OCI-LY1 (cell line): Measurements from ENCODE around the gene DIRAS1.

Source experiments
- H2AFZ ChIP-seq: fragments of 200-600 bp; sonication (generic), shearing (Covaris generic); 2 replicates; pipeline ENCODE4 v1.6.0; 2014; ENCODE audit warnings: antibody characterized with exemption, mild to moderate bottlenecking, low read length
- H3F3A ChIP-seq: fragments of 200-600 bp; sonication (generic), shearing (Covaris generic); 2 replicates; pipeline ENCODE4 v1.6.0; 2014; ENCODE audit warnings: mild to moderate bottlenecking, antibody characterized with exemption, low read length, moderate library complexity; ENCODE audit not compliant: insufficient read depth
- H3K27ac ChIP-seq: fragments of 200-600 bp; sonication (generic); 2 replicates; pipeline ENCODE4 v1.5.1; 2014; ENCODE audit warnings: low read length, mixed run types, mild to moderate bottlenecking, low read depth; ENCODE audit not compliant: poor library complexity, severe bottlenecking
- H3K27me3 ChIP-seq: fragments of 200-600 bp; sonication (generic); 2 replicates; pipeline ENCODE4 v1.6.0; 2014; ENCODE audit warnings: antibody characterized with exemption, mild to moderate bottlenecking, low read length, moderate library complexity; ENCODE audit not compliant: insufficient read depth
- H3K36me3 ChIP-seq: fragments of 200-600 bp; sonication (generic); 2 replicates; pipeline ENCODE4 v1.6.1; 2014; ENCODE audit warnings: mild to moderate bottlenecking, antibody characterized with exemption, low read length, moderate library complexity, mixed read lengths; ENCODE audit not compliant: insufficient read depth
- H3K4me1 ChIP-seq: fragments of 200-600 bp; sonication (generic); 2 replicates; pipeline ENCODE4 v1.5.1; 2014; ENCODE audit warnings: mild to moderate bottlenecking, low read length, moderate library complexity; ENCODE audit not compliant: insufficient read depth, severe bottlenecking
- H3K4me2 ChIP-seq: fragments of 200-600 bp; sonication (generic), shearing (Covaris generic); 2 replicates; pipeline ENCODE4 v1.6.1; 2014; ENCODE audit warnings: low read length
- H3K4me3 ChIP-seq: fragments of 200-600 bp; sonication (generic); 2 replicates; pipeline ENCODE4 v1.5.1; 2014; ENCODE audit warnings: low read length, low read depth, mild to moderate bottlenecking, mixed read lengths; ENCODE audit not compliant: poor library complexity, severe bottlenecking
- H3K79me2 ChIP-seq: fragments of 200-600 bp; shearing (Covaris generic); 2 replicates; pipeline ENCODE4 v1.6.1; 2016; ENCODE audit warnings: mixed run types, low read length, mixed read lengths; ENCODE audit not compliant: insufficient read depth
- H3K9ac ChIP-seq: fragments of 200-600 bp; sonication (generic), shearing (Covaris generic); 2 replicates; pipeline ENCODE4 v1.6.1; 2014; ENCODE audit warnings: mild to moderate bottlenecking, low read length, mixed read lengths
- H3K9me2 ChIP-seq: fragments of 200-600 bp; sonication (generic), shearing (Covaris generic); 2 replicates; pipeline ENCODE4 v1.6.1; 2014; ENCODE audit warnings: low read depth, mild to moderate bottlenecking, low read length, mixed read lengths
- H3K9me3 ChIP-seq: fragments of 200-600 bp; shearing (Covaris generic); 2 replicates; pipeline ENCODE4 v1.6.1; 2014; ENCODE audit warnings: low read length, mixed read lengths
- H4K20me1 ChIP-seq: fragments of 200-600 bp; sonication (generic), shearing (Covaris generic); 2 replicates; pipeline ENCODE4 v1.6.0; 2016; ENCODE audit warnings: mild to moderate bottlenecking, low read length; ENCODE audit not compliant: insufficient read depth
- CTCF ChIP-seq: fragments of 200-600 bp; sonication (generic), shearing (Covaris generic); IDR thresholded peaks from 2 replicates; pipeline ENCODE4 v1.5.1; 2017; ENCODE audit warnings: mild to moderate bottlenecking, antibody characterized with exemption, low read length, moderate library complexity, mixed read lengths
- EZH2 ChIP-seq: fragments of 200-600 bp; sonication (generic), shearing (Covaris generic); IDR thresholded peaks from 2 replicates; pipeline ENCODE4 v1.8.0; 2017; ENCODE audit warnings: borderline replicate concordance, mixed run types, mild to moderate bottlenecking, antibody characterized with exemption, low read length, moderate library complexity, mixed read lengths

Gene DIRAS1

GRCh38 chr19:2676823-2677222 lies 44.3 kb downstream of the DIRAS1 start:
- no peak overlapping the region for H3K4me2 ChIP-seq

GRCh38 chr19:2675892-2676291 lies 45.3 kb downstream of the DIRAS1 start:
- TF ChIP-seq CTCF (no peak), EZH2 (no peak)
- no peaks in the 10 kb centered on the region for H4K20me1 ChIP-seq

More at GRCh38 chr19:2676823-2677222, 44.3 kb downstream of the DIRAS1 start:
- Histone ChIP-seq H3K9me3 (peaks cover 4% of the 10 kb centered on the region; the same call in 1 of the 2 replicates), H3K9me2 (no peaks in the 10 kb centered on the region), H3K79me2 (no peaks in the 10 kb centered on the region), H3K27ac (no peak overlapping the region), H4K20me1 (no peaks in the 10 kb centered on the region), H3F3A (no peaks in the 10 kb centered on the region), H3K27me3 (peaks cover 19% of the 10 kb centered on the region; the same call in 1 of the 2 replicates), H3K4me1 (peaks cover 13% of the 10 kb centered on the region), H2AFZ (no peak overlapping the region), H3K4me3 (no peak overlapping the region), H3K36me3 (no peaks in the 10 kb centered on the region; the same call in 1 of the 2 replicates), H3K9ac (no peak overlapping the region)
- no peak for TF ChIP-seq EZH2
- TF ChIP-seq CTCF = no peak

GRCh38 chr19:2670217-2670616 lies 51.0 kb downstream of the DIRAS1 start:
- no peak overlapping the region for H3K4me2 ChIP-seq
- H4K20me1 ChIP-seq = no peaks in the 10 kb centered on the region
- H3K9me2 ChIP-seq = no peaks in the 10 kb centered on the region

More at GRCh38 chr19:2675892-2676291, 45.3 kb downstream of the DIRAS1 start:
- H3K27me3 ChIP-seq = peaks cover 19% of the 10 kb centered on the region; the same call in 1 of the 2 replicates
- H3F3A ChIP-seq = no peaks in the 10 kb centered on the region
- no peak overlapping the region for H3K4me2 ChIP-seq
- H3K9me3 ChIP-seq = peaks cover 4% of the 10 kb centered on the region; the same call in 1 of the 2 replicates
- H3K4me1 ChIP-seq = peaks cover 5% of the 10 kb centered on the region
- no peak overlapping the region for H3K9ac ChIP-seq
- H3K27ac ChIP-seq = no peak overlapping the region
- H3K9me2 ChIP-seq = no peaks in the 10 kb centered on the region
- no peaks in the 10 kb centered on the region for H3K36me3 ChIP-seq
- no peak overlapping the region for H3K4me3 ChIP-seq
- H2AFZ ChIP-seq = no peak overlapping the region
- H3K79me2 ChIP-seq = no peaks in the 10 kb centered on the region

More at GRCh38 chr19:2670217-2670616, 51.0 kb downstream of the DIRAS1 start:
- TF ChIP-seq EZH2 (no peak), CTCF (no peak)
- H3K4me3 ChIP-seq = no peak overlapping the region
- no peaks in the 10 kb centered on the region for H3K9me3 ChIP-seq
- no peaks in the 10 kb centered on the region for H3K36me3 ChIP-seq
- no peaks in the 10 kb centered on the region for H3K79me2 ChIP-seq
- H3K27me3 ChIP-seq = peaks cover 17% of the 10 kb centered on the region
- H3K4me1 ChIP-seq = peaks cover 7% of the 10 kb centered on the region
- no peaks in the 10 kb centered on the region for H3F3A ChIP-seq
- H3K27ac ChIP-seq = no peak overlapping the region
- no peak overlapping the region for H3K9ac ChIP-seq
- no peak overlapping the region for H2AFZ ChIP-seq
